Mucosa of descending colon (tissue), 3 donors: Measurements from ENCODE around the gene HDAC11. TPM values are rescaled to one million over a fixed set of nuclear protein-coding genes. Genes with fewer than 3 reads are reported as not detected.
"Not testable (repeated sequence)": the region's sequence is repeated elsewhere in the genome, so short reads cannot be mapped to it uniquely, and the experiment has no call there.

Source experiments
- ATAC-seq: fragments of 200-7000 bp; cut with Tn5 transposase; one replicate; pipeline ENCODE4 v1.9.1; 2020; ENCODE audit warnings: mild to moderate bottlenecking, moderate library complexity
- DNase-seq, 3 donors: peaks; one replicate each; pipeline ENCODE4 v3.0.0-alpha.2; 2020
- H3K36me3 ChIP-seq: fragments of 200-600 bp; one replicate; pipeline ENCODE4 v1.8.0; 2021; ENCODE audit warnings: low read depth, mild to moderate bottlenecking
- H3K4me1 ChIP-seq: fragments of 200-600 bp; one replicate; pipeline ENCODE4 v1.8.0; 2021; ENCODE audit warnings: low read depth, mild to moderate bottlenecking
- H3K4me3 ChIP-seq: fragments of 200-600 bp; one replicate; pipeline ENCODE4 v1.8.0; 2021; ENCODE audit warnings: mild to moderate bottlenecking
- H3K9me3 ChIP-seq: fragments of 200-600 bp; one replicate; pipeline ENCODE4 v1.8.0; 2021; ENCODE audit warnings: mild to moderate bottlenecking
- intact Hi-C, 2 donors: fragments of 100-400 bp; cut with DNase I in 1 of 2; cut with micrococcal nuclease in 1 of 2; formaldehyde crosslinking; loops; one replicate each; pipeline versions ENCODE4 v1.11.0 to v1.11.1; 2022; cut with DNase I, micrococcal nuclease
- long read RNA-seq, 2 donors: library from polyadenylated mRNA; unstranded; transcript quantifications; one replicate each; pipeline ENCODE4 v2.0.0, GENCODE V29; 2019 to 2021
- total RNA-seq, 3 donors: library from RNA; stranded (reverse); fragmentation: NEBNext Ultra II Directional in 2 of 3; extraction: Animal tissue kit (Norgen Biotek cat#: 25700) in 2 of 3; gene quantifications; one replicate each; pipeline versions ENCODE4 v1.2.1 to v1.2.4, GENCODE V29; 2021 to 2023
- TF ChIP-seq, protein P1 (sequence below): fragments of 200-600 bp; IDR thresholded peaks from one replicate; pipeline ENCODE4 v1.8.0; 2022; ENCODE audit warnings: antibody characterized with exemption, mild to moderate bottlenecking
- donor health status: DM: no; HTN: no; CAD: no; lungs with moderate emphysema.
- donor health status: DM: no; HTN: no; CAD: no.
- donor health status: DM: no; HTN: yes; CAD: no.

Gene HDAC11, protein sequence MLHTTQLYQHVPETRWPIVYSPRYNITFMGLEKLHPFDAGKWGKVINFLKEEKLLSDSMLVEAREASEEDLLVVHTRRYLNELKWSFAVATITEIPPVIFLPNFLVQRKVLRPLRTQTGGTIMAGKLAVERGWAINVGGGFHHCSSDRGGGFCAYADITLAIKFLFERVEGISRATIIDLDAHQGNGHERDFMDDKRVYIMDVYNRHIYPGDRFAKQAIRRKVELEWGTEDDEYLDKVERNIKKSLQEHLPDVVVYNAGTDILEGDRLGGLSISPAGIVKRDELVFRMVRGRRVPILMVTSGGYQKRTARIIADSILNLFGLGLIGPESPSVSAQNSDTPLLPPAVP
- 10 to 100 TPM; 23.0 to 28.7 (median 25.3) TPM for total RNA-seq
- long read RNA-seq, donor 1, transcript HDAC11-213 (9 exons, 2,766 nt) = minor isoform, 10 of 128 reads
- long read RNA-seq, donor 1, transcript HDAC11-201 (10 exons, 2,960 nt) = major isoform, 69 of 128 reads
- long read RNA-seq, donor 1, partial matches to known transcripts = 7 of 128 reads
- long read RNA-seq, donor 1, other reads (novel, unspliced or antisense) = 36 of 128 reads
- long read RNA-seq, donor 2, transcript HDAC11-201 (10 exons, 2,960 nt) = major isoform, 25 of 37 reads
- long read RNA-seq, donor 2, transcript HDAC11-213 (9 exons, 2,766 nt) = minor isoform, 7 of 37 reads
- long read RNA-seq, donor 2, partial matches to known transcripts = 2 of 37 reads
- long read RNA-seq, donor 2, other reads (novel, unspliced or antisense) = 3 of 37 reads

DNA sequence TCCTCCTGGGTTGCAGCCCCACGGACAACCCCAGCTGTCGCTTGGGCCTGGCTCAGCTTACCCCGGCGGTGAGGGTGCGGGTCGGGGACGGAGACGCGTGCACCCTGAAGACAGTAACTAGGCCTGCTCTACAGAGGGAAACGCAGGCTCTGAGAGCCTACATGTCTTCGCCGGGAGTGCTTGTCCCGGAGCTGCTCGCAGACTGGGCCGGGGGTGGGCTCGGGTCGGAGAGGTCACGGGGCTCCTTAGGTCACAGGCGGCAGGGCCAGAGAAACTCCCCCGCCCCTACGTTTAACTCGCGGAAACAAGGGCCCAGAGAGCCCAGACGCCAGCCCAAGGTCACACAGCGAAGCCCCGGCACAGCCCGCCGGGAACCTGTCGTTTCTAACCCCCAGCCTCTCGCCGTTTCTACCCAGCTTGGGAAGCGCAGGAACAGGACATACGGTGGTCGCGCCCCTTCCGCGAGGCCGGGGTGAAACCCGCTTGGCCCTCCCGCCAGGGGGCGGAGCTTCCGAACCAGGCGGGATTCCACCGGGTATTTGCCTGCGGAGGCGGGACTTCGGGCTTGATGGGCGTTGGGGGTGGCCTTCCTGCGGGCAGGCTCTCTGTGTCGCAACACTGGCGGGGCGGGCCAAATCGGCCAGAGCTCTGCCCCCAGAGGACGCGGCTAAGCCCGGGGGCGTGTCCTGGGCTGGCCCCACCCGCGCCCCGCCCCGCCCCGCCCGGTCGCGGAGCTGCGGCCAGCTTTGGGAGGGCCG is at the start of gene HDAC11:
Gene HDAC11 (plus strand): TSS at position 725 of the 758 bp plus-strand sequence. CDS start 42 bp downstream, outside the sequence.
- Histone ChIP-seq H3K36me3 (no peaks in the 10 kb centered on the region), H3K4me3 (peak within 1 kb of the TSS; percentile 58), H3K4me1 (peaks cover 16% of the 10 kb centered on the region), H3K9me3 (no peaks in the 10 kb centered on the region)
- TF ChIP-seq, protein P1, sequence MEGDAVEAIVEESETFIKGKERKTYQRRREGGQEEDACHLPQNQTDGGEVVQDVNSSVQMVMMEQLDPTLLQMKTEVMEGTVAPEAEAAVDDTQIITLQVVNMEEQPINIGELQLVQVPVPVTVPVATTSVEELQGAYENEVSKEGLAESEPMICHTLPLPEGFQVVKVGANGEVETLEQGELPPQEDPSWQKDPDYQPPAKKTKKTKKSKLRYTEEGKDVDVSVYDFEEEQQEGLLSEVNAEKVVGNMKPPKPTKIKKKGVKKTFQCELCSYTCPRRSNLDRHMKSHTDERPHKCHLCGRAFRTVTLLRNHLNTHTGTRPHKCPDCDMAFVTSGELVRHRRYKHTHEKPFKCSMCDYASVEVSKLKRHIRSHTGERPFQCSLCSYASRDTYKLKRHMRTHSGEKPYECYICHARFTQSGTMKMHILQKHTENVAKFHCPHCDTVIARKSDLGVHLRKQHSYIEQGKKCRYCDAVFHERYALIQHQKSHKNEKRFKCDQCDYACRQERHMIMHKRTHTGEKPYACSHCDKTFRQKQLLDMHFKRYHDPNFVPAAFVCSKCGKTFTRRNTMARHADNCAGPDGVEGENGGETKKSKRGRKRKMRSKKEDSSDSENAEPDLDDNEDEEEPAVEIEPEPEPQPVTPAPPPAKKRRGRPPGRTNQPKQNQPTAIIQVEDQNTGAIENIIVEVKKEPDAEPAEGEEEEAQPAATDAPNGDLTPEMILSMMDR = peak; percentile 14
- intact Hi-C loops = no loop called here
- DNase-seq = peak; percentile 99 to 100 (median 100)
- peak; percentile 96 for ATAC-seq

DNA sequence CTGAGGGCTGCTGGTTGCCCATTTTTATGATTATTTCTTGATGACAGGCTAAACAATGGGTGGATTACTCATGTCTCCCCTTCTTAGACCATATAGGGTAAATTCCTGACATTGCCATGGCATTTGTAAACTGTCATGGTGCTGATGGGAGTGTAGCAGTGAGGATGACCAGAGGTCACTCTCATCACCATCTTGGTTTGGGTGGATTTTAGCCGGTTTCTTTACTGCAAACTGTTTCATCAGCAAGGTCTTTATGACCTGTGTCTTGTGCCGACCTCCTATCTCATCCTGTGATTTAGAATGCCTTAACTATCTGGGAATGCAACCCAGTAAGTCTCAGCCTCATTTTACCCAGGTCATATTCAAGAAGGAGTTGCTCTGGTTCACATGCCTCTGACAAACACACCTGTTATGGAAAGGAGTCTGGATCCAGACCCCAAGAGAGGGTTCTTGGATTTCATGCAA is 49.7 kb upstream of the HDAC11 start:
- ATAC-seq, DNase-seq, intact Hi-C loops, H3K36me3 ChIP-seq, H3K9me3 ChIP-seq, H3K4me1 ChIP-seq, H3K4me3 ChIP-seq: not testable (repeated sequence)

DNA sequence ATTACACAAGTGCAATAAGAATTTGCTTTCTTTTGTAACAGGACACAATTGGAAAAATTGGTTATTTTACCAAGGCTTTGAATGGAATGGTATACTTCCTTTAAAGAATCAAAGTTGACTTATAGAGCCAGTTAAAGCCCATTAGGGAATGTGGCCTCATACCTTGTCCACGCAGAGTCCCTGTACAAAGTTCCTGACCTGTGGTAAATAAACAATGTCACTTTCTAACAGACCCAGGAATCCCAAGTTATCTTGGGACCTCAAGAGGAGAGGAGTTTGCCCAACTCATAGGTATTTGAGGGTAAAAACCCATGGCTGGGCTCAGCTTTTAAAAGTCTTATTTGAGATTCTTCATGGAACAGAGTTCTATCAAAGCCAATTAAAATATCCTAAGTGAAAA is 48.0 kb upstream of the HDAC11 start:
- no peak for ATAC-seq
- Histone ChIP-seq H3K9me3 (no peaks in the 10 kb centered on the region), H3K36me3 (no peaks in the 10 kb centered on the region), H3K4me3 (no peak overlapping the region), H3K4me1 (no peaks in the 10 kb centered on the region)
- intact Hi-C loops = no loop called here
- DNase-seq = no peak
- TF ChIP-seq, protein P1 = no peak

DNA sequence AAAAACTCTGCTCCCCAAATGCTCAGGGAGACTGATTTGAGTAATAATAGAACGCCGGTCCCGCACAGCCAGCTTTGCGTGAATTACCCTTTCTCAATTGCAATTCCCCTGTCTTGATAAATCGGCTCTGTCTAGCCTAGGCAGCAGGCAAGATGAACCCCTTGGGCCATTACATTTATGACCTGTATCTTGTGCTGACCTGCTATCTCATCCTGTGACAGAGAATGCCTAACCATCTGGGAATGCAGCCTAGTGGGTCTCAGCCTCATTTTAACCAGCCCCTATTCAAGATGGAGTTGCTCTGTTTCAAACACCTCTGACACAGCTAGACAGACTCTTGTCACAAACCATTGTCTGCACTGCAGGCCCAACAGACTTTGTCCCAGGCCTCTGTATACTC is 46.2 kb upstream of the HDAC11 start:
- intact Hi-C loops = no loop called here
- Histone ChIP-seq H3K36me3 (no peaks in the 10 kb centered on the region), H3K4me3 (no peak overlapping the region), H3K9me3 (no peaks in the 10 kb centered on the region), H3K4me1 (no peaks in the 10 kb centered on the region)
- DNase-seq = no peak
- TF ChIP-seq, protein P1 = no peak
- ATAC-seq = no peak

DNA sequence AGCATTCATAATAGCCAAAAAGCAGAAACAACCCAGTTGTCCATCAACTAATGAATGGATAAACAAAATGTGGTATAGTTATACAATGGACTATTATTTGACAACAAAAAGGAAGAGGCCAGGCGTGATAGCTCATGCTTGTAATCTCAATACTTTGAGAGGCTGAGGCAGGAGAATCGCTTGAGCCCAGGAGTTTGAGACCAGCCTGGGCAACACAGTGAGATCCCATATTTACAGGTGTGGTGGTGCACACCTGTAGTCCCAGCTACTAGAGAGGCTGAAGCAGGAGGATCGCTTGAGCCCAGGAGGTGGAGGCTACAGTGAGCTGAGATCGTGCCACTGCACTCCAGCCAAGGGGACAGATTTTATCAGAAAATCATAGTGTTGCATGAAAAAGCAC is 43.9 kb upstream of the HDAC11 start:
- H3K9me3 ChIP-seq, ATAC-seq, H3K4me3 ChIP-seq, intact Hi-C loops, DNase-seq, H3K4me1 ChIP-seq, H3K36me3 ChIP-seq: not testable (repeated sequence)

DNA sequence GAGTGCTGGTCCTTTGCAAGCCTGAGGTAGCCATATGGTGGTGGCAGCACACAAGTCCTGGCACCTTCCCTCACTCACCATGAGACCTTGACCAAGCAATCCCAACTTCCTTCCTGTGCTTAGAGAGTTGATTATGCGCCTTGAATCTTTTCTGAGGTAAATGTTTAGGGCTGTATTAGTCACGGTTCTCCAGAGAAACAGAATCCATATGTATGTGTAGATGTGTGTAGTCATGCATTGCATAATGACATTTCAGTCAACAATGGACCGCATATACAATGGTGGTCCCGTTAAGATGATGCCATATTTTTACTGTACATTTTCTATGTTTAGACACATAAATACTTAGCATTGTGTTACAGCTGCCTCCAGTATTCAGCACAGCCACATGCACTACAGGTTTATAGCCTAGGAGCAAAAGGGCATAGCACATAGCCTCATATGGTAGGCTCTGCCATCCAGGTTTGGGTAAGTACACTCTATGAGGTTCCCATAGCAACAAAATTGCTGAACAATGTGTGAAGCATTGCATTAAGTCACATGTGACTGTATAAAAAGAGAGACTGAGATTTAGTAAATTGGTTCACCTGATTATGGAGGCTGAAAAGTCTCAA is 39.8 kb upstream of the HDAC11 start:
- no peaks in the 10 kb centered on the region for H3K4me1 ChIP-seq
- no peak overlapping the region for H3K4me3 ChIP-seq
- no peaks in the 10 kb centered on the region for H3K36me3 ChIP-seq
- ATAC-seq (no peak), DNase-seq (no peak)
- intact Hi-C loops = no loop called here
- H3K9me3 ChIP-seq = no peaks in the 10 kb centered on the region
- TF ChIP-seq, protein P1 = no peak

DNA sequence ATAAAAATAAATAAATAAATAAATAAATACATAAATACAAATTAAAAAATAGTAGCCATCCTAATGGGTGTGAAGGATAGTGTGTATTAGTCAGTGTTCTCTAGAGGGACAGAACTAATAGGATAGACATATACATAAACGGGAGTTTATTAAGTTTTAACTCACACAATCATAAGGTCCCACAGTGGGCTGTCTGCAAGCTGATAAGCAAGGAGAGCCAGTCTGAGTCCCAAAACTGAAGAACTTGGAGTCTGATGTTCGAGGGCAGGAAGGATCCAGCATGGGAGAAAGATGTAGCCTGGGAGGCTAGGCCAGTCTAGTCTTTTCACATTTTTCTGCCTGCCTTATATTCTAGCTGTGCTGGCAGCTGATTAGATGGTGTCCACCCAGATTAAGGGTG is 37.2 kb upstream of the HDAC11 start:
- H3K4me3 ChIP-seq, ATAC-seq, DNase-seq, H3K4me1 ChIP-seq, H3K9me3 ChIP-seq, H3K36me3 ChIP-seq, intact Hi-C loops: not testable (repeated sequence)
